ENCODE data around the gene RNF125.

Gene RNF125

GRCh38 chr18:32091724-32092421 lies 73.2 kb downstream of the RNF125 start, which contains the start of gene RNF138:
RNF138 (plus strand) TSS chr18:32091874; CDS start chr18:32092777, 903 bp downstream.
- DNase-seq = peak; percentile 47

DNA sequence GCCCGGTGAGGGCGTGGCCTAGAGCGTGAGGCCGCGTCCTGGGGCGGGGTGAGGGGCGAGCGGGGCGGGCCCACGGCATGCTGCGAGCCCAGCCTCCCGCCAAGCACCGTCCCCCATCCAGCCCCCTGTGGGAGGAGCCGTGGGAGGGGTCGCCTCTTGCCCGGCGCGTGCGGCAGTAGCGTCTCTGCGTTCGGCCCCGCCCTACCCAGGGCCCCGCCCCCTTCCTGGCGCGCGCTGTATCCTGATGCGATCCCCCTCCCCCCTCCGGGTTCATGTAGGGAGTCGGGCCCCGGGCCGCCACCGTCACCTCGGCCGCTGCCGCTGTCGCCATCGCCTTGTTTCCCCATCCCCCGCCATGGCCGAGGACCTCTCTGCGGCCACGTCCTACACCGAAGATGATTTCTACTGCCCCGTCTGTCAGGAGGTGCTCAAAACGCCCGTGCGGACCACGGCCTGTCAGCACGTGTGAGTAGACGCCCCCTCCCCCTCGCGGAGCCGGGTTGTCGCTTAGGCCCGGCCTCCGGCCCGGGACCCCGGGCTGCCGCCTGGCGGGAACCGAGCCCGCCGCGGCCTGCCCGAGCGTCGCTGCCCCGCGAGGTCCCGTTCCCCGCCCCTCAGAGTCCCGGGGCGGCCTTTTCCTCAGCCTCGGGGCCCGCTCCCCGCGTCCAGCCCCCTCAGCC lies 73.9 kb downstream of the RNF125 start:
- peak; percentile 70 for DNase-seq

GRCh38 chr18:32093102-32093511 lies 74.5 kb downstream of the RNF125 start:
- no peak for DNase-seq

GRCh38 chr18:32093523-32093922 lies 74.9 kb downstream of the RNF125 start:
- DNase-seq = no peak

- no peak for DNase-seq
Observed at GRCh38 chr18:32095192-32095899, 76.7 kb downstream of the RNF125 start.

DNA sequence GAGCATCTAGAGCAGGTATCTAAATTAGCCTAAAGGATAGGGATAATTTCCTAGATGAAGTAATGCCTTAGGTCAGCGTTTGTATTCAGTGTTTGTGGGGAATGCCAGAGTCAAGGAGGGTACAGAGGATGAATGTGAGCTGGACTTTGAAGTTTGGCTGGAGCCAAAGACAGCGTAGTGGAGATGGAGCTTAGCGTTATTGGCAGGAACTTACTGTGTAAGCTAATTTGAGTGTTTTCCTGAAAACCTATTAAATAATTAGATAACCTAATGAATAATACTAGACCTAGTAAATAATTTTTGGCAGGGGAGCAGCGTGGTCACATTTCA lies 77.2 kb downstream of the RNF125 start:
- no peak for DNase-seq

GRCh38 chr18:32096946-32097345 lies 78.3 kb downstream of the RNF125 start:
- no peak for DNase-seq

DNA sequence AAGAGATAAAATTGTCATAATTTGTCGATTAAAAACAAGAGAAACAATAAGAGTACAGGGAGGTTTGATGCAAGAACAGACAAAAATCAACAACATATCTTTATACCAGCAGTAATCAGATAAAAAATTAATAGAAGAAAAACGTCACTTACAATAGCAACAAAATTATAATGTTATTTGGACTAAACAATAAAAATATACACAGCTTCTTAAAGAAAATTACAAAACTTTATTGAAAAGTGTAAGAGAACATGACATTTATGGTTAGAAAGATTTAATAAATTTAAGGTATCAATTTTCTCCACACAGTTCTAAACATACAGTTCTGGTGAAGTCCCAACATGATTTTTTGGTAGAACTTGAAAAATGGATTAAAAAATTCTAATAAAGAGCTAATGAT lies 85.9 kb downstream of the RNF125 start:
- no peak for DNase-seq

DNA sequence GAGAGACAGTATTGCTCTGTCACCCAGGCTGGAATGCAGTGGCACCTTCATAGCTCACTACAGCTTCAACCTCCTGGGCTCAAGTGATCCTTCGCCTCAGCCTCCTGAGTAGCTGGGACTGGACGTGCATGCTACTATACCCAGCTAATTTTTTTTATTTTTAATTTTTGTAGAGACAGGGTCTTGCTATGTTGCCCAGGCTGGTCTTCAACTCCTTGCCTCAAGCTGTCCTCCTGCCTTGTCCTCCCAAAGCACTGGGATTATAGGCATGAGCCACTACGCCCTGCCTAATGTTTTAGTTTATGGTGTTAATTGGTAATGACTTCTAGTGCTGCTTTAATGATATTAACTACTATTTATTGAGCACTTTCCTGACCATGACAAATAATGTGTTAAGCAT lies 91.4 kb downstream of the RNF125 start:
- DNase-seq = no peak

- DNase-seq = no peak
Observed at GRCh38 chr18:32111706-32112105, 93.1 kb downstream of the RNF125 start.

DNA sequence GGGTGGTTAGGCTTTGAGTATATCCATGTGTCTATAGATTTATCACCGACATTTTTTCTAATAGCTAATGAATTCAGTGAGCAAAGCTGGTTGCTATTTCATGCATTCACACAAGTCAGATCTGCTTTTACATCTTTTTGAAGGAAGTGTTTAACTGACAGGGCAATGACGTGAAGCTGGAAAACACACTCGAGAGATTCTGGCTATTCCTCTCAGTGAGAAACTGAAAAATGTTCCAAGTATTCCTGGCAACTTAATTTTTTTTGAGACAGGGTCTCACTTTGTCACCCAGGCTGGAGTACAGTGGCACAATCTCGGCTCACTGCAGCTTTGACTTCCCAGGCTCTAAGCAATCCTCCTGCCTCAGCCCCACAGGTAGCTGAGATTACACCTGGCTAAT lies 94.2 kb downstream of the RNF125 start:
- no peak for DNase-seq

GRCh38 chr18:32114293-32114942 lies 95.8 kb downstream of the RNF125 start:
- no peak for DNase-seq

- no peak for DNase-seq
Observed at GRCh38 chr18:32122039-32122438, 103.4 kb downstream of the RNF125 start.

Data from SIG-M5 (cell line).